ENCODE data around the gene FNDC1.

- TF ChIP-seq CTCF (IDR thresholded peaks at IDR 0.05) (no peak), POLR2A (IDR thresholded peaks at IDR 0.05) (no peak)
Measured at GRCh38 chr6:159254186-159254585, 85.0 kb downstream of the FNDC1 start.
